Measurements from ENCODE around the gene MTA3.
A peak's percentile ranks its signal among the peaks of the same experiment; 100 is the strongest.

MTA3 gene

DNA sequence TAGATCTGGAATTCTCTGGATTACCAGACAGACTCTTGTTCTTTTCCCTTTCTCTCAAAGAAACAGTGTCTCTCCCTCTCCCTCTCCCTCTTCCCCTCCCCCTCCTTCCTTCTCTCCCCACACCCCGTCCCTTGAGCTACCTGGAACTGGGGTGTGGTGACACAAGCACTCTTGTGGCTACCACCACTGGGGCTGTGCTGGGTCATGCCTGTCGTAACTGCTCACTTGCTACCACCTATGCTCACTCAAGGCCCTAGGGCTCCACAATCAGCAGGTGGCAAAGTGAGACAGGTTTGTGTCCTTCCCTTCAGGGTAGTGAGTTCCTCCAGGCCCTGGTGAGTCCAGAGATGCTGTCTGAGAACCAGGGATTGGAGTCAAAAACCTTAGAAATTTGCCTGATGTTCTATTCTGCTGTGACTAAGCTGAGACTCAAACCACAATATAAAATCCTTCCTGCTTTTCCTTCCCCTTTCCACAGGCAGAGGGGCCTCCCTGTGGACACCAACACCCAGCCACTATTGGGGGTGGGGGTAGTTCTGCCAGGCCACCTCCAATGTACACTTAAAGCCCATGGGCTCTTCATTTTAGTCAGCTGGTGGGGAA is 124.7 kb downstream of the MTA3 start:
- no peaks in the 10 kb centered on the region for H3K9me3 Mint-ChIP-seq
- peak; percentile 47 for DNase-seq
- H3K4me1 Mint-ChIP-seq, result peaks cover 26% of the 10 kb centered on the region
- CTCF ChIA-PET, result interaction anchor here (1.1 to 1.4 kb wide), 2 partner anchors 21 to 30 kb away, joined by 3 to 5 read pairs; no protein-coding TSS in a partner anchor
- no peaks in the 10 kb centered on the region for H3K27me3 Mint-ChIP-seq
- H3K27ac Mint-ChIP-seq, result peak overlapping the region; percentile 72
- H3K36me3 Mint-ChIP-seq, result peaks cover 14% of the 10 kb centered on the region
- no peak overlapping the region for H3K4me3 Mint-ChIP-seq

GRCh38 chr2:42693688-42694479 is 125.5 kb downstream of the MTA3 start:
- H3K4me1 Mint-ChIP-seq, result peaks cover 26% of the 10 kb centered on the region
- H3K36me3 Mint-ChIP-seq, result peaks cover 11% of the 10 kb centered on the region
- no peak for DNase-seq
- peak overlapping the region; percentile 77 for H3K27ac Mint-ChIP-seq
- CTCF ChIA-PET, result interaction anchor here (1.1 kb wide), 2 partner anchors 30 to 198 kb away, joined by 3 to 5 read pairs; no protein-coding TSS in a partner anchor
- H3K27me3 Mint-ChIP-seq, result no peaks in the 10 kb centered on the region
- no peak overlapping the region for H3K4me3 Mint-ChIP-seq
- H3K9me3 Mint-ChIP-seq, result no peaks in the 10 kb centered on the region

- Mint-ChIP-seq H3K4me1 (peaks cover 24% of the 10 kb centered on the region), H3K27me3 (no peaks in the 10 kb centered on the region)
These were observed 128.6 kb downstream of the MTA3 start for GRCh38 chr2:42696987-42697386.

DNA sequence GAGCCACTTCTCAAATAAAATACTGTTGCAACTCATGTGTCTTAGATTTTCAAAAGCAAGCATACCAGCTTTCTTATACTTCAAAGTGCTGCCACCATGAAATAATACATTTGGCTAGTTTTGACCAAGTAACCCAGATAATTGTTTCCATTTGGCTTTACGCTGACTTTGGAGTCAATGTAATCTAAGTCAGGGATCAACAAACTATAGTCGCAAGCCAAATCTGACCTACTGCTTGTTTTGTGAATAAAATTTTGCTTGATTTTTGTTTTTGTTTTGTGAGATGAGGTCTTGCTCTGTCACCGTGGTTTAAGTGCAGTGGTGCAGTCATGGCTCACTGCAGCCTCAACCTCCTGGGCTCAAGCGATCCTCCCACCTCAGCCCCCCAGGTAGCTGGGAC is 130.5 kb downstream of the MTA3 start:
- no peak overlapping the region for H3K27ac Mint-ChIP-seq
- H3K9me3 Mint-ChIP-seq, result no peaks in the 10 kb centered on the region
- peaks cover 7% of the 10 kb centered on the region for H3K36me3 Mint-ChIP-seq
- DNase-seq, result no peak
- peaks cover 6% of the 10 kb centered on the region for H3K4me1 Mint-ChIP-seq
- H3K4me3 Mint-ChIP-seq, result no peak overlapping the region
- H3K27me3 Mint-ChIP-seq, result no peaks in the 10 kb centered on the region
- CTCF ChIA-PET, result no interaction called here

More at GRCh38 chr2:42696987-42697386, 128.6 kb downstream of the MTA3 start:
- H3K9me3 Mint-ChIP-seq, result no peaks in the 10 kb centered on the region
- peaks cover 7% of the 10 kb centered on the region for H3K36me3 Mint-ChIP-seq
- no peak overlapping the region for H3K27ac Mint-ChIP-seq
- H3K4me3 Mint-ChIP-seq, result no peak overlapping the region
- no peak for DNase-seq
- CTCF ChIA-PET, result no interaction called here

- no peak for DNase-seq
- Mint-ChIP-seq H3K36me3 (peaks cover 12% of the 10 kb centered on the region), H3K9me3 (no peaks in the 10 kb centered on the region), H3K27ac (no peak overlapping the region), H3K4me3 (no peak overlapping the region), H3K4me1 (no peaks in the 10 kb centered on the region), H3K27me3 (no peaks in the 10 kb centered on the region)
- CTCF ChIA-PET, result no interaction called here
These were observed 138.4 kb downstream of the MTA3 start for GRCh38 chr2:42706836-42707235.

GRCh38 chr2:42708179-42708578 is 139.7 kb downstream of the MTA3 start:
- no peaks in the 10 kb centered on the region for H3K9me3 Mint-ChIP-seq
- H3K27ac Mint-ChIP-seq, result peak overlapping the region; percentile 38
- no peak for DNase-seq
- no peaks in the 10 kb centered on the region for H3K4me1 Mint-ChIP-seq
- peaks cover 12% of the 10 kb centered on the region for H3K36me3 Mint-ChIP-seq
- H3K27me3 Mint-ChIP-seq, result no peaks in the 10 kb centered on the region
- H3K4me3 Mint-ChIP-seq, result no peak overlapping the region
- CTCF ChIA-PET, result no interaction called here

GRCh38 chr2:42711896-42712295 is 143.5 kb downstream of the MTA3 start:
- Mint-ChIP-seq H3K27me3 (no peaks in the 10 kb centered on the region), H3K4me3 (no peak overlapping the region), H3K4me1 (no peaks in the 10 kb centered on the region), H3K9me3 (no peaks in the 10 kb centered on the region), H3K36me3 (peaks cover 12% of the 10 kb centered on the region), H3K27ac (no peak overlapping the region)
- DNase-seq, result no peak
- CTCF ChIA-PET, result no interaction called here

- Mint-ChIP-seq H3K27ac (no peak overlapping the region), H3K36me3 (peaks cover 9% of the 10 kb centered on the region), H3K9me3 (no peaks in the 10 kb centered on the region), H3K27me3 (no peaks in the 10 kb centered on the region), H3K4me1 (no peaks in the 10 kb centered on the region), H3K4me3 (no peak overlapping the region)
- CTCF ChIA-PET, result interaction anchor here (0.7 to 0.8 kb wide), 2 partner anchors 8 to 38 kb away, joined by 3 read pairs; no protein-coding TSS in a partner anchor
- no peak for DNase-seq
These were observed 144.5 kb downstream of the MTA3 start for GRCh38 chr2:42712934-42713333.

GRCh38 chr2:42713920-42714319 is 145.5 kb downstream of the MTA3 start:
- no peak overlapping the region for H3K4me3 Mint-ChIP-seq
- H3K27me3 Mint-ChIP-seq, result no peaks in the 10 kb centered on the region
- DNase-seq, result no peak
- CTCF ChIA-PET, result no interaction called here
- H3K4me1 Mint-ChIP-seq, result no peaks in the 10 kb centered on the region
- H3K36me3 Mint-ChIP-seq, result peaks cover 3% of the 10 kb centered on the region
- H3K27ac Mint-ChIP-seq, result no peak overlapping the region
- no peaks in the 10 kb centered on the region for H3K9me3 Mint-ChIP-seq

- no peaks in the 10 kb centered on the region for H3K4me1 Mint-ChIP-seq
- H3K27ac Mint-ChIP-seq, result no peak overlapping the region
- no peaks in the 10 kb centered on the region for H3K9me3 Mint-ChIP-seq
- no peak overlapping the region for H3K4me3 Mint-ChIP-seq
- DNase-seq, result no peak
- CTCF ChIA-PET, result no interaction called here
- H3K36me3 Mint-ChIP-seq, result no peaks in the 10 kb centered on the region
- H3K27me3 Mint-ChIP-seq, result no peaks in the 10 kb centered on the region
These were observed 146.3 kb downstream of the MTA3 start for GRCh38 chr2:42714686-42715085.

GRCh38 chr2:42721898-42722297 is 153.5 kb downstream of the MTA3 start:
- H3K4me3 Mint-ChIP-seq, result no peak overlapping the region
- no peak for DNase-seq
- no peak overlapping the region for H3K27ac Mint-ChIP-seq
- CTCF ChIA-PET, result no interaction called here
- H3K36me3 Mint-ChIP-seq, result peaks cover 5% of the 10 kb centered on the region
- H3K4me1 Mint-ChIP-seq, result peaks cover 9% of the 10 kb centered on the region
- H3K27me3 Mint-ChIP-seq, result no peaks in the 10 kb centered on the region
- H3K9me3 Mint-ChIP-seq, result no peaks in the 10 kb centered on the region

GRCh38 chr2:42722320-42723190 is 154.1 kb downstream of the MTA3 start:
- CTCF ChIA-PET, result no interaction called here
- no peak overlapping the region for H3K27ac Mint-ChIP-seq
- peaks cover 9% of the 10 kb centered on the region for H3K4me1 Mint-ChIP-seq

GRCh38 chr2:42723465-42723864 is 155.0 kb downstream of the MTA3 start:
- peaks cover 9% of the 10 kb centered on the region for H3K4me1 Mint-ChIP-seq
- H3K27ac Mint-ChIP-seq, result no peak overlapping the region
- H3K4me3 Mint-ChIP-seq, result no peak overlapping the region
- H3K36me3 Mint-ChIP-seq, result peaks cover 5% of the 10 kb centered on the region
- H3K27me3 Mint-ChIP-seq, result no peaks in the 10 kb centered on the region
- CTCF ChIA-PET, result interaction anchor here (0.6 kb wide), 1 partner anchor 19 kb away, joined by 3 read pairs; no protein-coding TSS in a partner anchor
- no peak for DNase-seq
- no peaks in the 10 kb centered on the region for H3K9me3 Mint-ChIP-seq

More at GRCh38 chr2:42722320-42723190, 154.1 kb downstream of the MTA3 start:
- DNase-seq, result no peak
- Mint-ChIP-seq H3K9me3 (no peaks in the 10 kb centered on the region), H3K36me3 (peaks cover 5% of the 10 kb centered on the region), H3K27me3 (no peaks in the 10 kb centered on the region), H3K4me3 (no peak overlapping the region)

DNA sequence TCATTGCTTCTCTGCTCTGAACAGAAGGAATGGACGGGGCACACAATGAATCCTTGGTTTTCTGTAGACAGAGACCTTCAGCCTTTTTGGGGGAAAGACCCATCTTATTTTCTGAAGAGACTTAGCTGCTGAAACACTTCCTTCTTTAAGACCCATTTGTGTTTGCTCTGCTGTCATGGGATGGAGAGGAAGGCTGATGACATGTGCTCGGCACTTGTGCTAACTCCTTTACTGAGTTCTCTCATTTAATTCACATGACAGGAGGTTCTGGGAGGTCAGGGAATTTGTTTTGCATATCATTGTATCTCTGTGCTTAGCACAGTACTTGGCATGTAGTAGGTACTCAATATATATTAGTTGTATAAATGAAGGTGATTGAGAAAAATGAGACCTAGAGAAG is 156.5 kb downstream of the MTA3 start:
- DNase-seq, result no peak
- peaks cover 5% of the 10 kb centered on the region for H3K9me3 Mint-ChIP-seq
- H3K36me3 Mint-ChIP-seq, result peaks cover 10% of the 10 kb centered on the region
- no peak overlapping the region for H3K4me3 Mint-ChIP-seq
- CTCF ChIA-PET, result no interaction called here
- peaks cover 9% of the 10 kb centered on the region for H3K4me1 Mint-ChIP-seq
- no peak overlapping the region for H3K27ac Mint-ChIP-seq
- H3K27me3 Mint-ChIP-seq, result no peaks in the 10 kb centered on the region

Measured in activated naive CD4-positive, alpha-beta T cell treated with anti-CD3 and anti-CD28 coated beads, Interleukin-2, amount 10 ng/mL, durations not matched to agents 7 days and 5 days (primary cell).